Caco-2 (cell line): ENCODE results near the gene SPOCK2. TPM values are rescaled to one million over a fixed set of nuclear protein-coding genes. Genes with fewer than 3 reads are reported as not detected.
"Not testable (repeated sequence)": the region's sequence is repeated elsewhere in the genome, so short reads cannot be mapped to it uniquely, and the experiment has no call there.

Source experiments
- BruUV-seq: library from RNA; stranded (reverse); fragments of 400-500 nt; replicated peaks from 2 replicates; lab custom pipeline; 2021; lab: Mats Ljungman, UMichigan
- CTCF ChIA-PET: fragments of 300-600 bp; sonication (Branson Sonifier 250); formaldehyde crosslinking; loops from one replicate; lab custom pipeline; 2022; ENCODE audit warnings: antibody characterized with exemption; lab: Charles Lee
- POLR2A ChIA-PET: fragments of 300-600 bp; sonication (Branson Sonifier 250); formaldehyde crosslinking; loops from one replicate; lab custom pipeline; 2022; ENCODE audit warnings: antibody characterized with exemption; lab: Charles Lee
- DNase-seq, 2 experiments: peaks; one replicate each; pipeline versions ENCODE4 v3.0.0 to v3.0.0-alpha.2; 2020 to 2022
- H3K27me3 ChIP-seq: replicated peaks from 2 replicates; pipeline ENCODE4 v1.6.0; 2011; ENCODE audit warnings: low read length; ENCODE audit not compliant: control insufficient read depth, insufficient read depth
- H3K36me3 ChIP-seq: 2 replicates; pipeline ENCODE4 v1.5.1; 2011; ENCODE audit warnings: low read length; ENCODE audit not compliant: control insufficient read depth, insufficient read depth
- H3K4me1 ChIP-seq: fragments of 250-450 bp; sonication (Bioruptor Pico); 2 replicates; pipeline ENCODE4 v1.5.1; 2020; ENCODE audit warnings: mild to moderate bottlenecking
- H3K4me3 ChIP-seq: 2 replicates; pipeline ENCODE4 v1.5.1; 2011; ENCODE audit warnings: low read depth, mild to moderate bottlenecking, control low read depth, low read length
- H3K9me3 ChIP-seq: fragments of 250-450 bp; sonication (Bioruptor Pico); 2 replicates; pipeline ENCODE4 v1.5.1; 2020; ENCODE audit warnings: mild to moderate bottlenecking, moderate library complexity
- H3K27ac Mint-ChIP-seq: one replicate; pipeline ENCODE4 v1.8.0; 2022; ENCODE audit warnings: mixed read lengths; ENCODE audit not compliant: unreplicated experiment
- H3K27me3 Mint-ChIP-seq: one replicate; pipeline ENCODE4 v1.8.0; 2022; ENCODE audit warnings: mixed read lengths; ENCODE audit not compliant: insufficient read depth, unreplicated experiment
- H3K36me3 Mint-ChIP-seq: one replicate; pipeline ENCODE4 v1.8.0; 2022; ENCODE audit warnings: mild to moderate bottlenecking, mixed read lengths; ENCODE audit not compliant: insufficient read depth, unreplicated experiment
- H3K4me1 Mint-ChIP-seq: one replicate; pipeline ENCODE4 v1.8.0; 2022; ENCODE audit warnings: low read depth, mixed read lengths; ENCODE audit not compliant: unreplicated experiment
- H3K4me3 Mint-ChIP-seq: one replicate; pipeline ENCODE4 v1.8.0; 2022; ENCODE audit warnings: mild to moderate bottlenecking, moderate library complexity, mixed read lengths; ENCODE audit not compliant: unreplicated experiment
- H3K9me3 Mint-ChIP-seq: one replicate; pipeline ENCODE4 v1.8.0; 2022; ENCODE audit warnings: mixed read lengths; ENCODE audit not compliant: unreplicated experiment
- intact Hi-C: fragments of 100-400 bp; cut with micrococcal nuclease; formaldehyde crosslinking; loops from one replicate; pipeline ENCODE4 v1.10.0; 2022; ENCODE audit not compliant: unreplicated experiment
- total RNA-seq: library from RNA; stranded (reverse); gene quantifications from 2 replicates; pipeline ENCODE4 v1.2.3, GENCODE V29; 2022
- TF ChIP-seq, protein P1 (sequence below), 2 experiments: fragments of 200-600 bp in 1 of 2; IDR thresholded peaks; 1 replicate in 1 of 2; 2 replicates in 1 of 2; pipeline versions ENCODE4 v1.5.1 to v1.8.0; 2011 to 2022; ENCODE audit warnings: antibody characterized with exemption in 1 of 2, control low read depth in 1 of 2, inconsistent platforms in 1 of 2, low read depth in 1 of 2, low read length in 1 of 2, mild to moderate bottlenecking in 1 of 2, moderate library complexity in 1 of 2; ENCODE audit not compliant: insufficient read depth in 1 of 2, severe bottlenecking in 1 of 2, unreplicated experiment in 1 of 2

Gene SPOCK2
- total RNA-seq, 1 experiment from 2014 or later: 1.6 TPM

DNA sequence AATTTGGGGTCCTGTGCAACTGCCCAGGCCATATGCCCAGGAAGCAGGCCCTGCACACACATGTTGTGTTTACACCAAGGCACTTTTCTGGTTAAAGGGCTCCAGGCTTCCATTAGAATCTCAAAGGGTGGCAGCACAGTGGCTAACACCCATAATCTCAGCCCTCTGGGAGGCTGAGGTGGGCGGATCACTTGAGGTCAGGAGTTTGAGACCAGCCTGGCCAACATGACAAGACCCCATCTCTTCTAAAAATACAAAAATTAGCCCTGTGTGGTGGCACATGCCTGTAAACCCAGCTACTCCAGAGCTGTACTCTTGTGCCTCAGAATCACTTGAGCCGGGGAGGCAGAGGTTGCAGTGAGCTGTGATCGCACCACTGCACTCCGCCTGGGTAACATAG lies 53.6 kb downstream of the SPOCK2 start:
- Histone ChIP-seq H3K36me3 (no peaks in the 10 kb centered on the region), H3K9me3 (no peaks in the 10 kb centered on the region), H3K4me1 (peaks cover 58% of the 10 kb centered on the region), H3K27me3 (no peaks in the 10 kb centered on the region), H3K4me3 (no peak overlapping the region)
- intact Hi-C loops: no loop called here
- H3K27ac Mint-ChIP-seq: peak overlapping the region; percentile 27
- no peak for DNase-seq
- H3K4me1 Mint-ChIP-seq: peaks cover 44% of the 10 kb centered on the region
- H3K9me3 Mint-ChIP-seq: no peaks in the 10 kb centered on the region
- TF ChIP-seq, protein P1, sequence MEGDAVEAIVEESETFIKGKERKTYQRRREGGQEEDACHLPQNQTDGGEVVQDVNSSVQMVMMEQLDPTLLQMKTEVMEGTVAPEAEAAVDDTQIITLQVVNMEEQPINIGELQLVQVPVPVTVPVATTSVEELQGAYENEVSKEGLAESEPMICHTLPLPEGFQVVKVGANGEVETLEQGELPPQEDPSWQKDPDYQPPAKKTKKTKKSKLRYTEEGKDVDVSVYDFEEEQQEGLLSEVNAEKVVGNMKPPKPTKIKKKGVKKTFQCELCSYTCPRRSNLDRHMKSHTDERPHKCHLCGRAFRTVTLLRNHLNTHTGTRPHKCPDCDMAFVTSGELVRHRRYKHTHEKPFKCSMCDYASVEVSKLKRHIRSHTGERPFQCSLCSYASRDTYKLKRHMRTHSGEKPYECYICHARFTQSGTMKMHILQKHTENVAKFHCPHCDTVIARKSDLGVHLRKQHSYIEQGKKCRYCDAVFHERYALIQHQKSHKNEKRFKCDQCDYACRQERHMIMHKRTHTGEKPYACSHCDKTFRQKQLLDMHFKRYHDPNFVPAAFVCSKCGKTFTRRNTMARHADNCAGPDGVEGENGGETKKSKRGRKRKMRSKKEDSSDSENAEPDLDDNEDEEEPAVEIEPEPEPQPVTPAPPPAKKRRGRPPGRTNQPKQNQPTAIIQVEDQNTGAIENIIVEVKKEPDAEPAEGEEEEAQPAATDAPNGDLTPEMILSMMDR (IDR thresholded peaks at IDR 0.05; ENCODE audit: insufficient read depth in 1 of 2, low read depth in 1 of 2, low read length in 1 of 2, severe bottlenecking in 1 of 2, unreplicated experiment in 1 of 2): no peak
- H3K4me3 Mint-ChIP-seq: no peak overlapping the region
- CTCF ChIA-PET: interaction anchor here (0.6 to 2.3 kb wide), 3 partner anchors 14 to 524 kb away, joined by 3 to 14 read pairs (median 3); no protein-coding TSS in a partner anchor
- no TSS peak for BruUV-seq
- POLR2A ChIA-PET: no interaction called here
- H3K27me3 Mint-ChIP-seq: no peaks in the 10 kb centered on the region
- no peaks in the 10 kb centered on the region for H3K36me3 Mint-ChIP-seq

DNA sequence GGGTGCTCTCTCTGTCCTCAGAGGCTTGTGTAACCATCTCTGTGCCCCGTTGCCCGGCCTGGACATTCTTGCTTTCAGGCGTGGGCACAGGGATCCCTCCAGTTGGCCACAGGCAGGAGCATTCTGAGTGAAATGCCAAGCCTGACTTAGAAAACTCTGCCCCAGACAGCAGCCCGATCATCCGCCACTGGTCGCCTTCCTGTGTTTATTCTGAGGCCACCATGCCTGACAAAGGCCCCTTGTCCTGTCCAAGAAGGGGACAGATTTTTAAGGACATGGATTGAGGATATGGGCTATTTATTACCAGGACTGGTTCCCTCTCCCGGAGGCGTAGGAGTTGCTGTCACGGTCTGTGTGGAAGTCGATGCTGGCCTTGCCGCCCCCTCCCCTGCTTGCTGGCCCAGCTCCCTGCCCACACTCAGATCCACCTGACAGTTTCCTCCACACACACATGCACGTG lies 54.3 kb downstream of the SPOCK2 start:
- no peaks in the 10 kb centered on the region for H3K36me3 Mint-ChIP-seq
- peak overlapping the region; percentile 27 for H3K27ac Mint-ChIP-seq
- peaks cover 60% of the 10 kb centered on the region for H3K4me1 ChIP-seq
- no peak overlapping the region for H3K4me3 ChIP-seq
- H3K27me3 Mint-ChIP-seq: no peaks in the 10 kb centered on the region
- H3K4me3 Mint-ChIP-seq: no peak overlapping the region
- ChIA-PET POLR2A (no interaction called here), CTCF (interaction anchor here (1.2 kb wide), 1 partner anchor 14 kb away, joined by 3 read pairs; no protein-coding TSS in a partner anchor)
- H3K9me3 Mint-ChIP-seq: no peaks in the 10 kb centered on the region
- BruUV-seq: no TSS peak
- intact Hi-C loops: no loop called here
- peaks cover 44% of the 10 kb centered on the region for H3K4me1 Mint-ChIP-seq
- H3K9me3 ChIP-seq: no peaks in the 10 kb centered on the region
- DNase-seq: no peak
- TF ChIP-seq, protein P1 (IDR thresholded peaks at IDR 0.05; ENCODE audit: insufficient read depth in 1 of 2, low read depth in 1 of 2, low read length in 1 of 2, severe bottlenecking in 1 of 2, unreplicated experiment in 1 of 2): no peak
- no peaks in the 10 kb centered on the region for H3K36me3 ChIP-seq
- no peaks in the 10 kb centered on the region for H3K27me3 ChIP-seq

DNA sequence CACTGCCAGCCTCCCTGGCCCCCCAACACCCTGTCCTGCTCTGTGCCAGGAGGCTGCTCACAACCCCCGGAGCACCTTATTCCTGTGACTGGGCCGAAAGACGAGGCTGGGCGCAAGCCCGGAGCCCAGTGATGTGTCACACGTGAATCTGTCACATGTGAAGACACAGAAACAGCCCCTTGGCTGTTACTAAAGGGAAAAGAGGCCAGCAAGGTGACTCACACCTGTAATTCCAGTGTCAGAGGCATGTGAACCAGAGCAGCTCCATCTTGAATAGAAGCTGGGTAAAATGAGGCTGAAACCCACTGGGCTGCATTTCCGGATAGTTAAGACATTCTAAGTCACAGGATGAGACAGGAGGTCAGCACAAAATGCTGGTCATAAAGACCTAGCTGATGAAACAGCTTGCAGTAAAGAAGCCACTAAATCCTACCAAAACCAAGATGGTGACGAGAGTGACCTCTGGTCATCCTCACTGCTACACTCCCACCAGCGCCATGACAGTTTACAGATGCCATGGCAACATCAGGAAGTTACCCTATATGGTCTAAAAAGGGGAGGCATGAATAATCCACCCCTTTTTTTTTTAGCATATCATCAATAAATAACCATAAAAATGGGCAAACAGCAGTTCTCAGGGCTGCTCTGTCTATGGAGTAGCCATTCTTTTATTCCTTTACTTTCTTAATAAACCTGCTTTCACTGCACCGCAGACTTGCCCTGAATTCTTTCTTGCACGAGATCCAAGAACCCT lies 55.8 kb downstream of the SPOCK2 start:
- POLR2A ChIA-PET, H3K4me3 Mint-ChIP-seq, H3K9me3 ChIP-seq, DNase-seq, H3K4me3 ChIP-seq, H3K36me3 Mint-ChIP-seq, H3K27me3 Mint-ChIP-seq, BruUV-seq, H3K27me3 ChIP-seq, H3K9me3 Mint-ChIP-seq, H3K36me3 ChIP-seq, intact Hi-C loops: not testable (repeated sequence)
- peak overlapping the region; percentile 73 for H3K27ac Mint-ChIP-seq
- CTCF ChIA-PET: interaction anchor here (0.7 to 0.9 kb wide), 2 partner anchors 13 to 76 kb away, joined by 3 read pairs; no protein-coding TSS in a partner anchor
- H3K4me1 ChIP-seq: peaks cover 60% of the 10 kb centered on the region
- H3K4me1 Mint-ChIP-seq: peaks cover 43% of the 10 kb centered on the region
